Stimulated activated CD4-positive, alpha-beta T cell treated with anti-CD3 and anti-CD28 coated beads, Interleukin-12 subunit alpha, Interleukin-12 subunit beta, amount 100 ng/mL, for 4 hours (primary cell): ENCODE data around the gene PMVK.

Source experiments
- DNase-seq: peaks from one replicate; pipeline ENCODE4 v3.0.0-alpha.2; 2020

The PMVK gene

GRCh38 chr1:154876842-154877369 lies 59.6 kb downstream of the PMVK start:
- no peak for DNase-seq
